HG03520 (cell line): ENCODE data around the gene SORD.
A peak's percentile ranks its signal among the peaks of the same experiment; 100 is the strongest.
"Not testable (repeated sequence)": the region's sequence is repeated elsewhere in the genome, so short reads cannot be mapped to it uniquely, and the experiment has no call there.

ENCODE experiments used
- ATAC-seq: cut with Tn5 transposase; IDR thresholded peaks from one replicate; pipeline ENCODE4 v1.9.1; 2021; ENCODE audit warnings: mild to moderate bottlenecking, moderate library complexity; ENCODE audit not compliant: unreplicated experiment

The SORD gene

DNA sequence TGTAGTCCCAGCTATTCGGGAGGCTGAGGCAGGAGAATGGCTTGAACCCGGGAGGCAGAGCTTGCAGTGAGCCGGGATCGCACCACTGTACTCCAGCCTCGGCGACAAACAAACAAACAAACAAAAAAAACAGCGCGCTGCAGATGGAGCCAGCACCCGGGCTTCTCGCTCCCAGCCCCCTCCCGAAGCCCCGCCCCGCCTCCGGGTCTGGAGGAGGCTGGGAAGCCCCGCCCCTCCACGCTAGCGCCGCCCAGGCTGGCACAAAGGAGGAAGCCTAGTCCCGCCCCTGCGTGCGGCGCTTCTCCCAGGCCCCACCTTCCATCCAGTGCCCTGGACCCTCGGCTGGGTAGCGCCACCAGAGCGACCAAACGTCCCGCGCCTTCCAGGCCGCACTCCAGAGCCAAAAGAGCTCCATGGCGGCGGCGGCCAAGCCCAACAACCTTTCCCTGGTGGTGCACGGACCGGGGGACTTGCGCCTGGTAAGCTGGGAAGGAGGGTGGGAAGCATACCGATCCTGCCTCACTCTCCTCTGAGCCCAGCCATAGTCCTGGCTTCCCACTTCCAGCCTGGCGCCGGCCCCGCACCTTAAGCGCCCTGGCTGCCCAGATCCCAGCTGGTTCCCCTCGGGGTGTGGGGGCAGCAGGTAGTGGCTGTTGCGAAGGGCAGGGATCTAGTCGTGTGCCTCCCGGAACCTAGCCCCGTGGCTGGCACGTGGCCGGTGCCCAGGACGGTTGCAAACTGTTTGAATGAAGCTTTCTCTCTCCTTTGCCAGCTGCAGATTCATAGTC, at the start of gene SORD:
Gene SORD, plus strand, starts transcription at position 325 of the 788 bp plus-strand sequence. Its CDS starts 89 bp downstream, at position 414.
- ATAC-seq: peak; percentile 94

DNA sequence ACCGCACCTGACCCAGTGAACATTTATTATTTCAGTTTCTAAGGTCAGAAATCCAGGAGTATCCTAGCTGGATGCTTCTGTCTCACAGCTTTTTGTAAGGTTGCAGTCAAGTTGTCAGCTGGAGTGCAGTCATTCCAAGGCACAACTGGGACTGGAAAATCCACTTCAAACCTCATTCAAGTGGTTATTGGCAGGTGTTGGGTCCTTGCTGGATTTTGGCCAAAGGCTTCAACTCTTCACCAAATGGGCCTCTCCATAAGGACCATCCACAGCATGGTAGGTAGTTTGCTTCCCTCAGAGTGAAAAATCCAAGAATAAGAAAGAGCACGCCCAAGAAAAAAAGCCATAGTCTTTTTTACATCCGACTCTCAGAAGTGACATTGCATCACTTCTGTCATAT, 46.8 kb upstream of the SORD start:
- ATAC-seq: not testable (repeated sequence)

DNA sequence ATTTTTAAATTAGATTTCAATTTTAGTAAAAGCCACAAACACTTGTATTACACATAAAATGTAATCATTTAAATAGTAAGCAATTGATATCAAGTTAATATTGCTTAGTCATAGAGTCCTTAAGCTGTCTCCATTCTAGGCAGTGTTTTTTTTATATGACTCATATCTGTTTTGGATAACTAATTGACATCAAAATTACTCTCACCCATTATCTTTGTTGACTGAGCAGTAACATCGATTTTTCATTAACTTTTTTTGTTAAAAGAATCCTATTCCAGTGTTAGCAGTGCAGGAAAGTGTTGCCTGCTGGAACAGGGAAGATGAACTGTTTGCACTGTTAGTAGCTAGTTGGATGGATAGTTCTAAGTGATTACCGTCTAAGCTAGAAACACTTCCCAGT, 45.2 kb upstream of the SORD start:
- not testable (repeated sequence) for ATAC-seq

DNA sequence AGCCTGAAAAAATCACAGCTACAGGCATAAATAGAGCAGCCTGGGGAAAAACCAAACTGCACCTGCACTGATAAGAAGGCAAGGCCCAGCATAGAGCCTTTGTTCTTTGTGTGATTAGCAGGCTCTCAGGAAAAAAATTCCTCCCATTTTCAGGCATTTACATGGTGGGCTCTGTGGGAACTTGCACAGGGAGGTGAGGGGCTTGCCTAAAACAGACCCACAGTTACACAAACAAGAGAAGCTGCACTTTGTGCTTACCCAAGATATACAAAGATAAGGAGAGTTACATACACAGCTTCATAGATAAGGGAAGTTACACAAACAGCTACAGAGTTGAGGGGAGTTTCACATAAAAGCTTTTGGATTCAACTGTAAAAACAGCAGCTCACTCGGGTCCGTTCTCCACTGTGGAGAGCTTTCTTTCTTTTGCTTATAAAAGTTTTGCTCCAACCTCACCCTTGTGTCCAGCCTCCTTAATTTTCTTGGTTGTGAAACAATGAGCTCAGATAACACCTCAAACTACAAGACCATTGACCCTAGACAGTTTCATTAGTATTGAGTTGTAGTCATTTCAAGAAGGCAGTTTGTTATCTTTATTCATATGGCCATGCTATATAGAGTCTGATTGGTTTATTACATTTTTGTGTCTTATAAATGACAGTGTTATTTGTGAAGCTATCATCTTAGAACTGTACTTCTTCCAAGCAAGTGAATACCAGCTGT, 43.2 kb upstream of the SORD start:
- not testable (repeated sequence) for ATAC-seq

DNA sequence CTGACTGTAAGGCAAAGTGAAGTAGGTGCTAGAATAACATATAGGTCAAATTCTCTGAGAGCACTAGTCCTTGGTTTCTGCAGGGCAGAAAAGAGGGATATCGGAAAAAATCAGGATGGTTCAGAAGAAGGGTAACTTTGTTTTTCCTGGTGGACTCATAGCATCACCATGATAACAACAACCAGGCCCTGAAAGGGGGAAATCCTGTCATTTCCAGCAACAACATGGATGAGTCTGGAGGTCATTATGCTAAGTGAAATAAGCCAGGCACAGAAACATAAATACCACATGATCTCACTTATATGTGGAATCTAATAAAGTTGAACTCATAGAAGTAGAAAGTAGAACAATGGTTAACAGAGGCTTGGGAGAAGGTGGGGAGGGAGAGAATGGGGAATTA, 38.9 kb upstream of the SORD start:
- ATAC-seq: not testable (repeated sequence)

DNA sequence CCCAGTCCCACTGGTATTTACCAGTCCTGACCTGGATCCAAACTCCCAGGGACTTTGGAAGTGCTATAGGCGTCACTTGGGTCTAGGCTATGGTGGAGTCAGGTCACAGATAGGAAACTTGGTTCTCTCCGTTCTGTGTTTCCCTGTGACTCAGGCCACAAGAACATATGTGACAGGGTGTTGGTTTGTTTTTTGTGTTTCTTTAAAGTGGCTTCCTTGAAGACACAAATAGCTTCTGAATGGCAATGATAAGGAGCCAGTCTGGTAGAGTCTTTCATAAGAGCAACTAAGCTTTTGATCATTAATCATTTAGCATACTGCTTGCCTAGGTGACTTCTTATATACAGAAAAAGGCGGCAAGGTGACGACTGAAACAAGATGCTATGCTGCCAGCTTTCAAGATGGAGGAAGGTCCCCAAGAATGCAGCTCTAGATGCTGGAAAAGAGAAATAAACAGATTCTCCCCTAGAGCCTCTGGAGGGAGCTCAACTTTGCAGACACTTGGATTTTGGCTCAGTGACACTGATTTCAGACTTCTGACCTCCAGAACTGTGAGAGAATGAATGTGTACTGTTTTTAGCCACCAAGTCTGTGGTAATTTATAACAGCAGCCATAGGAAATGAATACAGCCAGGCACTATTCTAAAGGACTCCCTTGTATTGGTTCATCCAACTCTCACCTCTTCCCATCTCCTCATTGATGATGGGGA, 36.5 kb upstream of the SORD start:
- ATAC-seq: not testable (repeated sequence)

DNA sequence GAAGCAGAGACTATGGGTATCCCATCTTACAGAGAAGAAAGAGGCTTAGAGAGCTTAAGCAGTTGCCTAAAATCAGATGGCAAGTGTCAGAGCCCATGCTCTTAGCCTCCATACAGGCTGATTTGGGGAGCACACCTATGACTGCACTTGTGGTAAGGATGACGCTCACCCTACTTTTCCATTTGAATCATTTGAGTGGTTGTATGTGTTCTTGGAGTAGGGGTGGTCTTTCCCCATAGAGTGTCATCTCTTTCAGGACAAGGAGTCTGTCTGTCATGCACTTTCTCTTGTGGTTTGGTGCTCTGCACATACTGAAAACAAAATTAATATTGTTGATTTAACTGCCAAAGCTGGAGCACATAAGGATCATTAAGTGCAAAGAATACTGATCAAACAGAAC, 35.3 kb upstream of the SORD start:
- not testable (repeated sequence) for ATAC-seq

DNA sequence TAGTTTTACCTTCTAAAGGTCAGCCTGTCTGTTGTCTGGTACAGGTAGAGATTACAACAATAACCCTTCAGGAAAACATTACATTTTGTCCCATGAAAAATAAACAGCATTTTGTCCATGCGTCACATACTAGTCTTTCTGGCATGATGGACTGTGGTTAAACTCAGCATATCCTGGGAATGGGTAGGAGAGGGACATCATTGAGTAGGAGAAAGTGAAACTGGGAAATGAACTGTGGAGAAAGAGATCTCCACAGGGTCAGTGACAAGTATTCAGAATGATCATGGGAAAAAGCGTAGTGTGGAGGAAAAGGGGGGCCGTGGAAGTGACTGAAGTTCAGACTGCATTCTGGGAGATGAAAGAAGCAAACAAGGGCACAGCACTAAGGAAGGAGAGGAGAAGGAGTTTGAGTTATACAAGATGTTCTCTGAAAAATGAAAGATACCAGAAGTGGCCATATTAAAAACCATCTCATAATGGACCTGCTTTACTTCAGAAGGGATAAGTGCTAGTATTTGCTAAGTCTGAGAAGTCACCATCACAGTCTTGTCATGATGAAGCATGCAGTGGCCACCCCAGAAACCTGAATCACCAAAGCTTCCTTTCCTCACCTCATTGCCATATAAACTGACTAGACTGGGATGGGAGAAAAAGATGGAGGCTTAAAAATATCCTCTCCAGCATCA, 34.7 kb upstream of the SORD start:
- not testable (repeated sequence) for ATAC-seq

DNA sequence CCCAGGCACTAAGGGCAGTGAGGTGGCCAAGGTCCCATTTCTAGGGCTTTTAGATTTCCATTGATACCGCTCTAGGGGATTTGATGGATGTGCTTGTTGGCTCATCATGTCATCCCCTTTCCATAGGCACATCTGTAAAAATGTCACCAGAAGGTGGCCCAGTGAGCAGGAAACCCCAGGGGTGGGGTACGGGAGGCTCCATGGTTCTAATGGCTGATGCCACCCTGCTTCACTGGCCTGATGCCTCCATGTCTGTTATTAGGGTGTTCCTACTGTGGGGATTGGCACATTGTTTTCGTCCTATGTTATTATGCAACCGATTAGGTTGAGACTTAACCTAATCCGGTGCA, 34.1 kb upstream of the SORD start:
- ATAC-seq: not testable (repeated sequence)

DNA sequence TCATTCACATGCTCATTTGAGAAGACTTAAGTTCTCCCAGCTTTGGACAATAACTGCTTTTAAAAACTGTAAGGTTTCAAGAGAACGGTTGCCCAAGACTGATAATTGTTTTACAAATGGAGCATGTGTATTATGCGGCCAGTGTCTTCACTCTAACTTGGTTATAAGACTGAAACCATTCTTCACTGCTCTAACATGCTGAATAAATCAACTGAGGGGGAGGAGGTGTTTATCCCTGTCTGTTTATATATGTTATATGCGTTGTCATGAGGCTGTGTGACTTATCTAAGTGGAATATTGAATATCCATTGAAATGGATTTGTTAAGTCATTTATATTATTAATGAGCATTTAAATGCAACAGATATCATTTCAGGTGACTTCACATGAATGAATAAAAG, 25.4 kb upstream of the SORD start:
- ATAC-seq: not testable (repeated sequence)

DNA sequence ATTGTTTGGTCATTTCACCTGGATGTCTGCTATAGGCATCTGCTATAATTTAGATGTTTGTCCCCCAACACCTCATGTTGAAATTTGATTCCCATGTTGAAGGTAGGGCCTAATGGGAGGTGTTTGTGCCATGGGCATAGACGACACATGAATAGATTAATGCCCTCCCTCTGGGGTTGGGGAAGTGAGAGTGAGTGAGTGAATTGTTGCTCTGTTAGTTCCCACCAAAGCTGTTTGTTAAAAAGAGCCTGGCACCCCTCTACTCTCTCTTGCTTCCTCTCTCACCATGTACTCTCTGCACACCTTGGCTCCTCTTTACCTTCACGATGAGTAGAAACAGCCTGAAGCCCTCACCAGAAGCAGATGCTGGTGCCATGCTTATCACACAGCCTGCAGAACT, 23.9 kb upstream of the SORD start:
- ATAC-seq: no peak

DNA sequence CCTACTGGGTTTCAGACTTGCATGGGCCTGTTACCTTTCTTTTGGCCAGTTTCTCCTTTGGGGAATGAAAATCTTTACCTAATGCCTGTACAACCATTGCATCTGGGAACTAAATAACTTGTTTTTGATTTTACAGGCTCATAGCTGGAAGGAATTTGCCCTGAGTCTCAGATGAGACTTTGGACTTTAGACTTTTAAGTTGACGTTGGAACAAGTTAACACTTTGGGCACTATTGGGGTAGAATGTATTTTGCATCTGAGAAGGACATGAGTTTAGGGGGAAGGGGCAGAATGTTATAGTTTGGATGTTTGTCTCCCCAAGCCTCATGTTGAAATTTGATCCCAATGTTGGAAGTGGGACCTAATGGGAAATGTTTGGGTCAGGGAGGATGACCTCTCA, 21.8 kb upstream of the SORD start:
- not testable (repeated sequence) for ATAC-seq

DNA sequence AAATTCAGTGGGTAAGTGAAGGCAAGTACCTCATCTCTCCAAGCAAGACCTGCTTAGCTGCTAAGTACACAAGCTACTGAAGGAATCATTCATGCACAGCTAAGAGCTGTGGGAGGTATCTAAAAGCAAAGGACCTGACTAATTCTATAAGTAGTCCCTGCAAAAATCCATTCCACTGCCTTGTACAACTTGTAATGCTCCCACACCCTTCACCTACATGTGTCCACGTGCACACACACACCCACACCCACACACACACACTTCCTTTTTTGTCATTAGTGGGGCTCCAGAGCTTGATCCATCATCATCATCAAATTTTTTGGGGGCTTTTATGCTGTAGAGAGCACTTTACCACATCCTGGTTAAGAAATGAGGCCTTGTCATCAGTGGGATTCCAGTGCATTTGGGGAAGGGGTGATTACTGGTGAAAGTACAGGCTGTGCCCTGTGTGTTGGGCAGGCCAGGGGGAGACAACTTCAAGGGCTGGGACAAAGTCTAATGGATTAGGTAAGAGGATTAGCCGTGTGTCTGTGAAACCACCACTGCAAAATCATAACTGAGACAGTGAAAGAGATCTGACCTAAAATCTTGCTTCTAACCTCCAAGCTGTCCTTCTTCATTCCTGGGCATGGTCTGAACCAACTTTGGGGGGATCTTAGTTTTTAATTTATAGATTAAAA, 19.1 kb upstream of the SORD start:
- ATAC-seq: not testable (repeated sequence)

DNA sequence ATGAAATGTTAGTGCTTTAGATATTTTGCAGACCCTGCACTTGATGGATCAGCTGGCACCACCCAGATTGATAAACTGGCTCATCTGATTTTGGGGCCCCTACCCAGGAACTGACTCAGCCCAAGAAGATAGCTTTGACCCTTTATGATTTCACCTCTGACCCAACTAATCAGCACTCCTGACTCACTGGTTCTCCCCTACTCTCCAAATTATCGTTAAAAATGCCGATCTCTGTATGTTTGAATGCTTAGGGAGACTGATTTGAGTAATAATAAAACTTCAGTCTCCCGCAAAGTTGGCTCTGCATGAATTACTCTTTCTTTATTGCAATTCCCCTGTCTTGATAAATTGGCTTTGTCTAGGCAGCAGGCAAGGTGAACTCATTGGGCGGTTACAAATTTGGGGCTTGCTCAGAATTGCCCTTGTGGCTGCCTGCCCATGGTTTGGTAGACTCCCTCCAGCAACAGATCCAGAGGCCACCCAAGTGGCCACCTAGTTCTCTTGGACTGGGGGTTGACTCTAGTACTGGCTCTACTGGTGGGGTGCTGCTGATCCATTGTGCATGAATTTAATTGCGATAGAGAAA, 18.3 kb upstream of the SORD start:
- ATAC-seq: not testable (repeated sequence)

DNA sequence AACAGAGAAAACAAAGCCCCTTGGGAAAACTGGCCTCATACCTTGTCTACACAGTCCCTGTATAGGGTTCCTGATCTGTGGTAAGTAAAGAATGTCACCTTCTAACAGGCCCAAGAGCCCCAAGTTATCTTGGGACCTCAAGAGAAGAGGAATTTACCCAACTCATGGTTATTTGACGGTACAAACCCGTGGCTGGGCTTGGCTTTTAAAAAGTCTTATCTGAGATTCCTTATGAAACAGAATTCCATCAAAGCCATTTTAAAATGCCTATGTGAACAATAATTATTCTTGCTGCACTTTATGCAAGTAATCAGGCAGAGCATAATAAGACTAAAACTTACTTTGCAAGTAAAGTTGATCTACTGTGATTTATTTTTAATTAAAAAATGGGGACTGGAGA, 13.9 kb upstream of the SORD start:
- no peak for ATAC-seq

DNA sequence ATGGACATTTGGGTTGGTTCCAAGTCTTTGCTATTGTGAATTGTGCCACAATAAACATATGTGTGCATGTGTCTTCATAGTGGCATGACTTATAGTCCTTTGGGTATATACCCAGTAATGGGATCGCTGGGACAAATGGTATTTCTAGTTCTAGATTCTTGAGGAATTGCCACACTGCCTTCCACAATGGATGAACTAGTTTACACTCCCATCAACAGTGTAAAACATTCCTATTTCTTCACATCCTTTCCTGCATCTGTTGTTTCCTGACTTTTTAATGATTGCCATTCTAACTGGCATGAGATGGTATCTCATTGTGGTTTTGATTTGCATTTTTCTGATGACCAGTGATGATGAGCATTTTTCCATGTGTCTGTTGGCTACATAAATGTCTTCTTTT, 7.9 kb upstream of the SORD start:
- not testable (repeated sequence) for ATAC-seq

DNA sequence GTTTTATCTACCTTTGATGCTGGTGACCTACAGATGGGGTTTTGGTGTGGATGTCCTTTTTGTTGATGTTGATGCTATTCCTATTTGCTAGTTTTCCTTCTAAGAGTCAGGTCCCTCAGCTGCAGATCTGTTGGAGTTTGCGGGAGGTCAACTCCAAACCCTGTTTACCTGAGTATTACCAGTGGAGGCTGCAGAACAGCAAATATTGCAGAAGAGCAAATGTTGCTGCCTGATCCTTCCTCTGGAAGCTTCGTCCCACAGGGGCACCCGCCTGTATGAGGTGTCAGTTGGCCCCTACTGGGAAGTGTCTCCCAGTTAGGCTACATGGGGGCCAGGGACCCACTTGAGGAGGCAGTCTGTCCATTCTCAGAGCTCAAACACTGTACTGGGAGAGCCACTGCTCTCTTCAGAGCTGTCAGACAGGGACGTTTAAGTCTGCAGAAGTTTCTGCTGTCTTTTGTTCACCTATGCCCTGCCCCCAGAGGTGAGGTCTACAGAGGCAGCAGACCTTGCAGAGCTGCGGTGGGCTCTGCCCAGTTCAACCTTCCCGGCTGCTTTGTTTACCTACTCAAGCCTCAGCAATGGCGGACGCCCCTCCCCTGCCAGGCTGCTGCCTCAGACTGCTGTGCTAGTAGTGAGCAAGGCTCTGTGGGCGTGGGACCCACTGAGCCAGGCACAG, 2.6 kb upstream of the SORD start:
- ATAC-seq: not testable (repeated sequence)

DNA sequence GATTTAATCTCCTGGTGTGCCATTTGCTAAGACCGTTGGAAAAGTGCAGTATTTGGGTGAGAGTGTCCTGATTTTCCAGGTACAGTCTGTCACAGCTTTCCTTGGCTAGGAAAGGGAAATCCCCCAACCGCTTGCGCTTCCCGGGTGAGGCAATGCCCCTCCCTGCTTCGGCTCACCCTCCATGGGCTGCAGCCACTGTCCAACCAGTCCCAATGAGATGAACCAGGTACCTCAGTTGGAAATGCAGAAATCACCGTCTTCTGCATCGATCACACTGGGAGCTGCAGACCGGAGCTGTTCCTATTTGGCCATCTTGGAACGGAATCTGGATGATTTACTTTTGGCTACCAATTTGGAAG, 2.1 kb upstream of the SORD start:
- ATAC-seq: not testable (repeated sequence)

DNA sequence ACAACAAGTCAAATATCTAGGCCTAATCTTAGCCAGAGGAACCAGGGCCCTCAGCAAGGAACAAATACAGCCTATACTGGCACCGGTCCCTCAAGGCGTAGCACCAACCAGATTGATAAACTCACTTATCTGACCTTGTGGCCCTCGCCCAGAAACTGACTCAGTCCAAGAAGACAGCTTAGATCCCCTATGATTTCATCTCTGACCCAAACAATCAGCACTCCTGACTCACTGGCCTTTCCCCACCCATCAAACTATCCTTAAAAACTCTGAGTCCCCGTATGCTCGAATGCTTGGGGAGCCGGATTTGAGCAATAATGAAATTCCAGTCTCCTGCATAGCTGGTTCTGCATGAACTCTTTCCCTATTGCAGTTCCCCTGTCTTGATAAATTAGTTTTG, 1.6 kb upstream of the SORD start:
- ATAC-seq: no peak
